Activated effector memory CD4-positive, alpha-beta T cell treated with anti-CD3 and anti-CD28 coated beads, Interleukin-2, amount 50 U/mL, for 16 hours (primary cell): Measurements from ENCODE around the gene TTLL9.

Source experiments
- DNase-seq: peaks from one replicate; pipeline ENCODE4 v3.0.0-alpha.2; 2020

TTLL9 gene

GRCh38 chr20:31989030-31989645 is 118.7 kb downstream of the TTLL9 start:
- DNase-seq, result no peak

- DNase-seq, result no peak
Observed at GRCh38 chr20:31990641-31991338, 120.4 kb downstream of the TTLL9 start.

- no peak for DNase-seq
Observed at GRCh38 chr20:31991339-31991705, 120.9 kb downstream of the TTLL9 start.

GRCh38 chr20:31992086-31992485 is 121.7 kb downstream of the TTLL9 start:
- no peak for DNase-seq
